ENCODE data around the gene GDF15. TPM values are rescaled to one million over a fixed set of nuclear protein-coding genes. Genes with fewer than 3 reads are reported as not detected.

The GDF15 gene
- total RNA-seq, 1 experiment from 2014 or later, result 56.6 TPM

DNA sequence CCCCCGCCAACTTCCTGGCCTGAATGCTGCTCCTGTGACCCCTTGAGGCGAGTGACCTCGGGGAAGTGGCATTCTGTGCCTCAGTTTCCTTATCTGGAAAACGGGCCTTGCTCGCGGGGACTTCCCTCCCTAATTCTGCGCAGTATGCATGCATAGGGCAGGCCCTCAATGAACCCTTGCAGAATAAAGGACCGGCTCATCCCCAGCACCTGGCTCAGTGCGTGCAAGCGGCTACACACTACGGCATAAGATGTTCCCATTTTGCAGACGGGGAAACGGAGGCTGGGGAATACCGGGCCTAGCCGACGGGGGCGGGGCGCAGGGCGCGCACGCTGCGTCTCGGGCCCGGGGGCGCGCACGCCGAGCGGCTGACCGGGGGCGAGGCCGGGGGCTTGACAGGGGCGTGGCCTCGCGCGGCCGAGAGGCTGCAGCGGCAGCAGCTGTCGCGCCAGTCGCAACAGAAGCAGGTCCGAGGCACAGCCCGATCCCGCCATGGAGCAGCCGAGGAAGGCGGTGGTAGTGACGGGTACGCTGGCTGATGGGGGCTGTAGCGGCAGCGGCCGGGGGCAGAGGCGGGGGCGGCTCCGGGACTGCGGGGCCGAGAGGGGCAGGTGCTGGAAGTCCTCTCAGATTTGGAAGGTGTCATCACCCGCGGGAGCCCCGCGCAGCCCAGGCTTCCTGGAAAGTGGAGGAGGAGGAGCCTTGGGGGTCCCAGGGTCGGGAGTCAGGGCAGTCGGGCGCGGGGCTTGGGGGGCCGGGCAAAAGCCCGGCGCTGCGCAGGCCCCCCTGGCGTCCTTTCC is 45.6 kb upstream of the GDF15 start, which contains the start of gene PGPEP1:
Gene PGPEP1, plus strand, starts transcription at position 409 of the 800 bp plus-strand sequence. Its CDS starts 84 bp downstream, at position 493.
- TF ChIP-seq, protein P1, sequence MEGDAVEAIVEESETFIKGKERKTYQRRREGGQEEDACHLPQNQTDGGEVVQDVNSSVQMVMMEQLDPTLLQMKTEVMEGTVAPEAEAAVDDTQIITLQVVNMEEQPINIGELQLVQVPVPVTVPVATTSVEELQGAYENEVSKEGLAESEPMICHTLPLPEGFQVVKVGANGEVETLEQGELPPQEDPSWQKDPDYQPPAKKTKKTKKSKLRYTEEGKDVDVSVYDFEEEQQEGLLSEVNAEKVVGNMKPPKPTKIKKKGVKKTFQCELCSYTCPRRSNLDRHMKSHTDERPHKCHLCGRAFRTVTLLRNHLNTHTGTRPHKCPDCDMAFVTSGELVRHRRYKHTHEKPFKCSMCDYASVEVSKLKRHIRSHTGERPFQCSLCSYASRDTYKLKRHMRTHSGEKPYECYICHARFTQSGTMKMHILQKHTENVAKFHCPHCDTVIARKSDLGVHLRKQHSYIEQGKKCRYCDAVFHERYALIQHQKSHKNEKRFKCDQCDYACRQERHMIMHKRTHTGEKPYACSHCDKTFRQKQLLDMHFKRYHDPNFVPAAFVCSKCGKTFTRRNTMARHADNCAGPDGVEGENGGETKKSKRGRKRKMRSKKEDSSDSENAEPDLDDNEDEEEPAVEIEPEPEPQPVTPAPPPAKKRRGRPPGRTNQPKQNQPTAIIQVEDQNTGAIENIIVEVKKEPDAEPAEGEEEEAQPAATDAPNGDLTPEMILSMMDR (IDR thresholded peaks at IDR 0.05; ENCODE audit: unreplicated experiment), result no peak
- Mint-ChIP-seq H3K27ac (ENCODE audit: unreplicated experiment) (peak within 1 kb of the TSS; percentile 94), H3K36me3 (ENCODE audit: insufficient read depth, unreplicated experiment) (peaks cover 28% of the 10 kb centered on the region), H3K9me3 (ENCODE audit: low read depth, unreplicated experiment) (no peaks in the 10 kb centered on the region), H3K4me3 (ENCODE audit: low read depth, unreplicated experiment) (peak within 1 kb of the TSS; percentile 75), H3K4me1 (ENCODE audit: low read depth, unreplicated experiment) (peaks cover 8% of the 10 kb centered on the region), H3K27me3 (ENCODE audit: unreplicated experiment) (no peaks in the 10 kb centered on the region)
- DNase-seq, result peak; percentile 77
- CTCF ChIA-PET, result interaction anchor here (0.6 to 1.0 kb wide), 2 partner anchors 61 to 483 kb away, joined by 6 to 10 read pairs; no protein-coding TSS in a partner anchor
- intact Hi-C loops (cut with micrococcal nuclease; ENCODE audit: unreplicated experiment), result no loop called here
- BruUV-seq (replicated peaks), result no TSS peak

DNA sequence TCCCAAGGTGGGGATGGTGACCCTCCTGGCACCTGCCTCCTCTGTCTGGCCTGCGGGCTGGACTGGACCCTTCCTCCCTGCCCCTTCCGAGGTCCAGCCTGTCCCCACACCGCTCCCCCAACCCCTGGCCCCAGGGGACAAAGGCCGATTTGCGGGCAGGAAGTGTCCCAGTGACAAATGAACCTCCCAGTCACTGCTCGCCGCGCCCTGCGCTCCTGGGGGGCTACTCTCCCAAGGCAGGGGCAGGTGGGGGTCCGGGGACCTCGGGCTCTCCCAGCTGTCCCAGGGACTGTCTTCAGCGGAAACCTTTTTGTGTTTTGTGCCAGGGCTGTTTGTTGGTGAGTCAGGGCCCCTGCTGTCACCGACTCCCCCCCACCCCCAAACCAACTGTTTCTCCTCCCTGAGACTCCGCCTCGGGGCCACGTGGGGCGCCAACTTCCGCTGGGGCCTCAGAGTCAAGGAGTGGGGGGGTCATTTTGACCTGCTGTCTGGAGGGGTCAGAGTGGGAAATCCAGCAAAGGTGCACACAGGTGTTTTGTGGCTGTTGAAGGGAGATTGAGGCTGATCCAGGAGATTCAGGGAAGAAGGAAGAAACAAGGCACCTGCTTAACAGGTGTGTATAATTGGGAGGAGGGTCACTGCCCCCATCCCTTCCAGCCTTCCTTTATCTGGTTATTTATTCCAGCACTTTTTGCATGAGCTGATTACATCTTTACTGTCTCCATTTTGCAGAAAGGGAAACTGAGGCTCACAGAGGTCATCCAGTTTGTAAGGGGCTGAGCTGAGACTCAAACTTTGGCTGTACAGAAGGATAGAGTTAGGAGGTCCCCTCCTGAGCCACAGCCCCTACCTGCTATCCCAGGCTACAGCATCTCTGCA is 44.7 kb upstream of the GDF15 start:
- CTCF ChIA-PET, result interaction anchor here (0.6 kb wide), 1 partner anchor 482 kb away, joined by 10 read pairs; no protein-coding TSS in a partner anchor
- Mint-ChIP-seq H3K4me3 (ENCODE audit: low read depth, unreplicated experiment) (peak overlapping the region; percentile 75), H3K9me3 (ENCODE audit: low read depth, unreplicated experiment) (no peaks in the 10 kb centered on the region), H3K36me3 (ENCODE audit: insufficient read depth, unreplicated experiment) (peaks cover 33% of the 10 kb centered on the region), H3K27me3 (ENCODE audit: unreplicated experiment) (no peaks in the 10 kb centered on the region), H3K4me1 (ENCODE audit: low read depth, unreplicated experiment) (peaks cover 11% of the 10 kb centered on the region), H3K27ac (ENCODE audit: unreplicated experiment) (peak overlapping the region; percentile 38)
- peak; percentile 53 for DNase-seq
- BruUV-seq (replicated peaks), result TSS peak; percentile 22
- TF ChIP-seq, protein P1 (IDR thresholded peaks at IDR 0.05; ENCODE audit: unreplicated experiment), result no peak
- intact Hi-C loops (cut with micrococcal nuclease; ENCODE audit: unreplicated experiment), result no loop called here

DNA sequence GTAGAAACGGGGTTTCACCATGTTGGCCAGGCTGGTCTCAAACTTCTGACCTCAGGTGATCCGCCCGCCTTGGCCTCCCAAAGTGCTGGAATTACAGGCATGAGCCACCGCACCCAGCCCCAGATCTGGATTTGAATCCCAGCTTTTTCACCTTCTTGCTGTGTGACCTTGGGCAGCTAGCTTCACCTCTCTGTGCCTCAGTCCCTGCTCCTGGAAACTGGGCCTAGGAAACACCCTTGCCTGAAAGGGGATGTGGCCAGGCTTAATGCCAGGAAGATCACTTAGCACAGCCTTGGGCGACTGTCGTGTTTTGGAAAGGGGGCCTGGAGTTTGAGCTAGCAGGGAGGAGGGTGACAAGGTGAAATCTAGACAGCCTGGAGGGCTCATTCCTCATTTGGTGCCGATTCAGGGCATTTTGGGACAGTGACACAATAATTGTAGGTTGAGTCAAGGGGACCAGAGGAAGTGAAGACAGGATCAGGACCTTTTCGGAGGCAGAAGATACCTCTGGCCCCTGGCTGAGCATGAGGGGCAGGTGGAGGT is 43.8 kb upstream of the GDF15 start:
- Mint-ChIP-seq H3K27me3 (ENCODE audit: unreplicated experiment) (no peaks in the 10 kb centered on the region), H3K4me1 (ENCODE audit: low read depth, unreplicated experiment) (peaks cover 17% of the 10 kb centered on the region), H3K36me3 (ENCODE audit: insufficient read depth, unreplicated experiment) (peaks cover 42% of the 10 kb centered on the region), H3K9me3 (ENCODE audit: low read depth, unreplicated experiment) (no peaks in the 10 kb centered on the region), H3K4me3 (ENCODE audit: low read depth, unreplicated experiment) (no peak overlapping the region), H3K27ac (ENCODE audit: unreplicated experiment) (no peak overlapping the region)
- TF ChIP-seq, protein P1 (IDR thresholded peaks at IDR 0.05; ENCODE audit: unreplicated experiment), result no peak
- CTCF ChIA-PET, result no interaction called here
- DNase-seq, result no peak
- intact Hi-C loops (cut with micrococcal nuclease; ENCODE audit: unreplicated experiment), result no loop called here
- no TSS peak for BruUV-seq (replicated peaks)

DNA sequence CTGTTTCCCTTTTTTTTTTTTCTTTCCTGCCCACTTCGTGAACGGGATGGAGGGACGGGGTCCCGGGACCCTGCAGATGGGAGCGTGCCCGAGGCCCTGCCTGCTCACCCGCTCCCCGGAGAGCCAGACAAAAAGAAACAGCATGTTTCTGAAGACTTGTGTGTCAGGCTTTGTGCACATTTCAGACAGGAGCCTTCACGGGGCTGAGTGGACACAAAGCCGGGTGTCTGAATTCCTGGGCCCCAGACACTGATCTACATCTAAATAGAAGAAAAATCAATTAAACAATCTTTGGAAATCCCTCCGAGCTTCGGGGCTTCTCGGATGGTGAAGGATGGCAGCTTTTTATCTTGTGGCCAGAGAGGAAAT is 41.4 kb upstream of the GDF15 start:
- intact Hi-C loops (cut with micrococcal nuclease; ENCODE audit: unreplicated experiment), result no loop called here
- no peak overlapping the region for H3K4me3 Mint-ChIP-seq (ENCODE audit: low read depth, unreplicated experiment)
- peaks cover 47% of the 10 kb centered on the region for H3K36me3 Mint-ChIP-seq (ENCODE audit: insufficient read depth, unreplicated experiment)
- TF ChIP-seq, protein P1 (IDR thresholded peaks at IDR 0.05; ENCODE audit: unreplicated experiment), result no peak
- no peak for DNase-seq
- CTCF ChIA-PET, result no interaction called here
- no peaks in the 10 kb centered on the region for H3K27me3 Mint-ChIP-seq (ENCODE audit: unreplicated experiment)
- H3K9me3 Mint-ChIP-seq (ENCODE audit: low read depth, unreplicated experiment), result no peaks in the 10 kb centered on the region
- BruUV-seq (replicated peaks), result no TSS peak
- peaks cover 17% of the 10 kb centered on the region for H3K4me1 Mint-ChIP-seq (ENCODE audit: low read depth, unreplicated experiment)
- no peak overlapping the region for H3K27ac Mint-ChIP-seq (ENCODE audit: unreplicated experiment)
